Neural cell (in vitro differentiated cells): Measurements from ENCODE around the gene XAGE3. TPM values are rescaled to one million over a fixed set of nuclear protein-coding genes. Genes with fewer than 3 reads are reported as not detected.
"Not testable (repeated sequence)": the region's sequence is repeated elsewhere in the genome, so short reads cannot be mapped to it uniquely, and the experiment has no call there.

Source experiments
- H2AFZ ChIP-seq: fragments of 200-600, 300-800 bp; sonication (generic), shearing (Covaris generic); 2 replicates; pipeline ENCODE4 v1.6.0; 2014; ENCODE audit warnings: low read depth, mild to moderate bottlenecking, antibody characterized with exemption, low read length, moderate library complexity
- H3F3A ChIP-seq: fragments of 200-600 bp; shearing (Covaris generic); 2 replicates; pipeline ENCODE4 v1.6.1; 2016; ENCODE audit warnings: mild to moderate bottlenecking, moderate library complexity, mixed read lengths, antibody characterized with exemption, low read length; ENCODE audit not compliant: insufficient read depth, poor library complexity, severe bottlenecking
- H3K27ac ChIP-seq: fragments of 200-600, 300-800 bp; sonication (generic), shearing (Covaris generic); 2 replicates; pipeline ENCODE4 v1.5.1; 2014; ENCODE audit warnings: mild to moderate bottlenecking, low read length, moderate library complexity
- H3K27me3 ChIP-seq: fragments of 300-800, 200-600 bp; sonication (generic), shearing (Covaris generic); 2 replicates; pipeline ENCODE4 v1.6.0; 2014; ENCODE audit warnings: mild to moderate bottlenecking, low read depth, low read length, moderate library complexity; ENCODE audit not compliant: insufficient read depth
- H3K36me3 ChIP-seq: fragments of 300-800, 200-600 bp; sonication (generic), shearing (Covaris generic); 2 replicates; pipeline ENCODE4 v1.5.1; 2014; ENCODE audit warnings: mild to moderate bottlenecking, antibody characterized with exemption, low read length, moderate library complexity; ENCODE audit not compliant: insufficient read depth
- H3K4me2 ChIP-seq: fragments of 300-800, 200-600 bp; sonication (generic), shearing (Covaris generic); 2 replicates; pipeline ENCODE4 v1.6.0; 2014; ENCODE audit warnings: mild to moderate bottlenecking, low read length
- H3K4me3 ChIP-seq: fragments of 300-800, 200-600 bp; sonication (generic), shearing (Covaris generic); 2 replicates; pipeline ENCODE4 v1.5.1; 2014; ENCODE audit warnings: mild to moderate bottlenecking, low read length, moderate library complexity
- H3K79me2 ChIP-seq: fragments of 200-600 bp; shearing (Covaris generic); replicated peaks from 2 replicates; pipeline ENCODE4 v1.6.0; 2014; ENCODE audit warnings: mild to moderate bottlenecking, low read length, moderate library complexity; ENCODE audit not compliant: insufficient read depth
- H3K9ac ChIP-seq: fragments of 300-800, 200-600 bp; sonication (generic), shearing (Covaris generic); 2 replicates; pipeline ENCODE4 v1.6.1; 2016; ENCODE audit warnings: mild to moderate bottlenecking, low read length, mixed read lengths
- H3K9me2 ChIP-seq: fragments of 200-600 bp; shearing (Covaris generic); 2 replicates; pipeline ENCODE4 v1.6.1; 2016; ENCODE audit warnings: mild to moderate bottlenecking, low read length, mixed read lengths; ENCODE audit not compliant: insufficient read depth
- H3K9me3 ChIP-seq: fragments of 200-600, 300-800 bp; sonication (generic), shearing (Covaris generic); 2 replicates; pipeline ENCODE4 v1.6.1; 2016; ENCODE audit warnings: mild to moderate bottlenecking, mixed run types, low read length, moderate library complexity, mixed read lengths
- H4K20me1 ChIP-seq: fragments of 200-600 bp; shearing (Covaris generic); 2 replicates; pipeline ENCODE4 v1.6.1; 2016; ENCODE audit warnings: mild to moderate bottlenecking, mixed run types; ENCODE audit not compliant: insufficient read depth
- polyA plus RNA-seq: library from polyadenylated mRNA; depleted of rRNA; stranded (reverse); fragments of >200 nt; gene quantifications from 2 replicates; pipeline ENCODE4 v1.2.3, GENCODE V29; 2014

The XAGE3 gene
- polyA plus RNA-seq, 1 donor from 2014 or later, result not detected

DNA sequence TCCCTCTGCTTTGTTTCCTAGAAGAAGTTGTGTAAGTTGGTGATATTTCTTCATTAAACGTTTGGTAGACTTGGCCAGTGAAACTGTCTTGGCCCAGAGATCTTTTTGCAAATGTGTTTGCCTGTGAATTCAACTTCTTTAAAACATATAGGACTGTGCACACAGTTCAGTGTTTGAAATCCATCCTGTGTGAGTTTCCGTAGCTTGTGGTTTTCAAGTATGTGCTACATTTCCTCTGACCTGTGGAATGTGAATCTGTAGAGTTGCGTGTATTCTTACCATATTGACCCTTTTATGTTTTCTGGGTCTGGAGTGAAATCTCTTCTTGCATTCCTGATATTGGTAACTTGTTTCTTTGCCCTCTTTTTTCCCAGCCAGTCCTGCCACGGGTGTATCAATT, 38.2 kb upstream of the XAGE3 start:
- not testable (repeated sequence) for H3K9me2 ChIP-seq, H3K27ac ChIP-seq, H3K9ac ChIP-seq, H3K36me3 ChIP-seq, H3K4me2 ChIP-seq, H3K9me3 ChIP-seq, H3K27me3 ChIP-seq, H3K79me2 ChIP-seq, H3K4me3 ChIP-seq, H3F3A ChIP-seq, H2AFZ ChIP-seq, H4K20me1 ChIP-seq

DNA sequence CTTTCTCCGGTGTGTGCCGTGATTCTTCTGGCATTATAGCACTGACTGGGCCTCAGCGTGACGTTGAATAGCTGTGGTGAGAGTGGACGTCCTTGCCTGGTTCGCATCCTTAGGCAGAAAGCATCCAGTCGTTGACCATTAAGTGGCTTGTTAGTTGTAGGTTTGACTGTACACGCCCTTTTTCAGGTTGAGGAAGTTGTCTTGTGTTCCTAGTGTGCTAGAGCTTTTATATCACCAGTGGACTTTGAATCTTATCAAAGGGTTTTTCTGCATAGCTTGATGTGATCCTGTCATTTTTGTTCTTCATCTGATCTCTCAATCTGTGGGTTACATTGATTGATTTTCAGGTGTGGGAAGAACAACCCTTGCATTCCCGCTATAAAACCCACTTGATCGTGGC, 37.6 kb upstream of the XAGE3 start:
- H3K9ac ChIP-seq, H3K9me2 ChIP-seq, H2AFZ ChIP-seq, H3K9me3 ChIP-seq, H3K4me2 ChIP-seq, H3F3A ChIP-seq, H3K27ac ChIP-seq, H4K20me1 ChIP-seq, H3K36me3 ChIP-seq, H3K4me3 ChIP-seq, H3K79me2 ChIP-seq, H3K27me3 ChIP-seq: not testable (repeated sequence)

DNA sequence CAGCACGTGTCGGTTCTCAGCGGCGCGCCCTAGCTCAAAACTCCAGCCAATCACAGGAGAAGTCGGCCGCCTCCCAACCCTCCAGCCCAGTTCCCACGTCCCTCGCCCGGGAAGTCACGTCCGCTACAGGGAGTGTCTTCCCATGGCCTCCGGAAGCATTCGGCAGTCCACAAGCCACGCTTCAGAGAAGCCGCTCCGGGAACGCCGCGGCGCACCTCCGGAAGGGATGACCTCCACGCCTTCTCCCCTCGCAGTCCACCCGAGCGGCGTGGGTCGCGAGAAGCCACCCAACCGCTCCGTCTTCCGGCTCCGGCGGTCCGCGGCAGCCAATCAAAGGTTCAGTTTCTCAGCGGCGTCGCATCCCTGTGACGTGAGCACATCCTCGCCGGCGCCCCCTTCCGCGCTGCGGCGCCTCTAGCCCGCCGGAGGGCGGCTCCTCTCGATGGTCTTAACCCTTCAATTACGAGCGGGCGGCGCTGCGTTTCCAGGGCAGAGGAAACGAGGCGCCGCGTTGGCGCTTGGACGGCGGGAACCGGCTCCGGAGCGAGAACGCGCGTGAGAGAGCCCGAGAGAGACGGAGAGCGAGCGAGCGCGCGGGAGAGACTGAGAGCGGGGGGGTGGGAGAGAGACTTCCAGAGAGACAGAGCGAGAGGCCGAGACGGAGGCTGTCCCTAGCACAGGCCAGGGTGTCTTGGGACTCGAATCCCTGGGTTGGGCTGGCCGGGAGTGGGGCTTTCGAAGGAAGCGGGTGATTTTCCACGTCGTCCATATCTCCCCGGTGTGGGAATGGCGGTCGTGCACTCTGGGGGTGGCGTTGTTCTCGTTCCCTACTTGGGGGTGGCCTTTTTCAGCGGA, 29.2 kb upstream of the XAGE3 start, which contains the start of gene FAM156B:
TSS of gene FAM156B (plus strand) at position 476 of the 855 bp plus-strand sequence. CDS start 9,896 bp downstream, outside the sequence.
- not testable (repeated sequence) for H3F3A ChIP-seq, H2AFZ ChIP-seq, H3K27ac ChIP-seq, H3K9ac ChIP-seq, H3K9me2 ChIP-seq, H3K9me3 ChIP-seq, H3K79me2 ChIP-seq, H3K27me3 ChIP-seq, H4K20me1 ChIP-seq, H3K36me3 ChIP-seq, H3K4me3 ChIP-seq, H3K4me2 ChIP-seq

DNA sequence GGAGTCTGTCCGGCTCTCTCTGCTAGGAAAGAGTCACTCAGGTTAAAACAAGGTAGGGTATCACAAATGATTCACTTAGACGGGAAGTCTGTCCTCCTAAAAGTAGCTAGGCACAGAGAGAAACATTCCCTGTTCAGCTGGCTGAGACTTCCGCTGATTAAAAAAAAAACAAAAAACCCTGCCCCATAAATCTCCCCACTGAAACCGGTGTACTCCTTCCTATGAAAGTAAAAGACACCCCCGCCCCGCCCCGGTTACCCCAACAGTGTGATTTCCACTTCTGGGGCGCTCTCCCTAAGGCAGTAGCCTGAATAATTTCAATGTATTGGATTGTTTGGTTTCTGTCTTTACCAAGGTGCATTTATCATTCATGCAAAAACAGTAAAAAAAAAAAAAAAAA, 28.6 kb upstream of the XAGE3 start:
- not testable (repeated sequence) for H3K9ac ChIP-seq, H3K27ac ChIP-seq, H3F3A ChIP-seq, H3K36me3 ChIP-seq, H3K4me3 ChIP-seq, H3K9me3 ChIP-seq, H4K20me1 ChIP-seq, H3K9me2 ChIP-seq, H3K79me2 ChIP-seq, H3K27me3 ChIP-seq, H2AFZ ChIP-seq, H3K4me2 ChIP-seq

DNA sequence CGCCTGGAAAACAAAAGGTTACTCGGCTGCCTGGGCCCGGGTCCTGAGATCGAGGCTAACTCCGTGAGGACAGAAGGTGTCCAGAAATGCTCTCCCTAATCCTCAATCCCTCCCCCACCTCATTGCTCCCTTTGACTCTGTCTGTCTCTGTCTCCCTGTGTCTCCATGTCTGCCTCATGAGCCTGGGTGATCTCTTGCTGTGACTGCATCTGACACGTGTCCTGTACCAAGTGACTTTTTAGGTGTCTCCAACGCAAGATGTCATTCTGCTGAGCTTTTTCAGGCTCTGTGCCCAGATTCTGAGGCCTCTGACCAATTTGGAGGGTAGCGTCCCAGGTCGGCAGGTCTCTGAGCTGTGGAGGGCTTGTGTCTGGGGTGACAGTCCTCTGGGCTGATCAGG, 20.2 kb upstream of the XAGE3 start:
- not testable (repeated sequence) for H3K4me3 ChIP-seq, H3K79me2 ChIP-seq, H3K9me2 ChIP-seq, H3K27me3 ChIP-seq, H3F3A ChIP-seq, H3K9ac ChIP-seq, H4K20me1 ChIP-seq, H3K36me3 ChIP-seq, H3K9me3 ChIP-seq, H3K4me2 ChIP-seq, H2AFZ ChIP-seq, H3K27ac ChIP-seq

DNA sequence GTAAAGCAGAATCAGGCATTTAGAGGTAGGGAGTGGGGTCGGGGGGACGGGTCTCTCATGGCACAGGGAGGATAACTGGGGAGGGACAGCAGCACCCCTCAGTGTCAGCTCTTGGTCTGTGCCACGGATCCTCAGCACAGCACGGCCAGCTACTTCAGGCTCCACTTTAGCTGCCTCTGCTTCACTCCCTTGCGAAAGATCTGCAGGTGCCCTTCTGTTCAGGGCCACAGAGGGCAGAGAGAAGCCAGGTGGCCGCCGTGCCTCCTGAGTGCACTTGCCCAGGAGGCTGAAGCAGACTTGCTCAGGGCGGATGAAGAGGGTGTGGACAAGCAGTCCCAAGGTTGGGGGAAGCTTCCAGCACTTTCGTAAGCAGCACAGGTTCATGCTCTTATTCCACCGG, 19.6 kb upstream of the XAGE3 start:
- not testable (repeated sequence) for H3K79me2 ChIP-seq, H3K9ac ChIP-seq, H3F3A ChIP-seq, H3K36me3 ChIP-seq, H2AFZ ChIP-seq, H3K9me2 ChIP-seq, H3K4me3 ChIP-seq, H4K20me1 ChIP-seq, H3K27me3 ChIP-seq, H3K9me3 ChIP-seq, H3K4me2 ChIP-seq, H3K27ac ChIP-seq

DNA sequence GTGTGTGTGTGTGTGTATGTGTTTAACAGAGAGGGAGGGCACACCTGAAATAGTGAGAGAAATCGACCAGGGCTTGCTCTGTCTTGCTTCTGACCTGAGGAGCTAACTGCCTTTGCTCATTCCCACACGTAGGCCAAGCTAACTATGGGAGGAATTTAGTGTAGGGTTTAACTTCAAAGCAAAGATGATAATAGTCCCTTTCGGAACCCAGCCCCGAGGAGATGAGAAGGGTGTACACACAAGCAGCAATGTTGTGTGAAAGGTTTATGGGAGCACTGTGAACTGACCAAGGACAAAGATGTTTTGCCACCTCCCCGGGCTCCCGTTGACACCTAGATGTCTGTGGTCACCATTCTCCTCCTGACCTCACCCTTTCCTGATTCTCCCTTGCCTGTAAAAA, 8.5 kb upstream of the XAGE3 start:
- not testable (repeated sequence) for H3K9me2 ChIP-seq, H3K4me3 ChIP-seq, H3K9ac ChIP-seq, H3K27ac ChIP-seq, H3K79me2 ChIP-seq, H2AFZ ChIP-seq, H3K36me3 ChIP-seq, H3K9me3 ChIP-seq, H3F3A ChIP-seq, H3K4me2 ChIP-seq, H4K20me1 ChIP-seq, H3K27me3 ChIP-seq

DNA sequence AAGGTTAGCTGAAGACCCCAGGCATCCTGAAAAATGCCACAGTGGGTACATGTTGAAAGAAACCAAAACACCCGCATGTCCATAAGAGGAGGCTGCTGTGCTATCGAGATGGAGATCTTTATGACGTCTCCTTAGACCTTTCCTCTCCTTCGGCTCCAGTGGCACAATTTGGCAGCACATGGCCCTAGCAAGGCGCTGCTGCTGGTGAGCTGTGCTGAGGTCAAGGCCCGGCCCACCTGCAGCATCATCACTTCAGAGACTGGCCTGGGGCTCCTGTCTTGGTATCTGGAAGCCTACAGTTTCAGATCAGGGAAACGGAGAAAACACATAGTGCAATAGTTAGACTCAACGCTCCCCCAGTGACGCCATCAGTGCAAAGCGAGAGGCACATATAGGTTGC, 7.6 kb upstream of the XAGE3 start:
- not testable (repeated sequence) for H3K27me3 ChIP-seq, H3K79me2 ChIP-seq, H3K9me2 ChIP-seq, H3K9me3 ChIP-seq, H3K27ac ChIP-seq, H3K4me3 ChIP-seq, H4K20me1 ChIP-seq, H2AFZ ChIP-seq, H3K9ac ChIP-seq, H3K4me2 ChIP-seq, H3F3A ChIP-seq, H3K36me3 ChIP-seq
